HepG2 (cell line): ENCODE results near the gene CCDC74B. TPM values are rescaled to one million over a fixed set of nuclear protein-coding genes. Genes with fewer than 3 reads are reported as not detected.

Experiments used
- ARID5B ChIP-seq: IDR thresholded peaks from 2 replicates; pipeline ENCODE4 v1.4.0; 2020; ENCODE audit warnings: mild to moderate bottlenecking, missing genetic modification reagents
- ERF ChIP-seq: IDR thresholded peaks from 2 replicates; pipeline ENCODE4 v1.6.1; 2018; ENCODE audit warnings: missing biosample characterization, missing genetic modification reagents
- FOXA3 ChIP-seq: IDR thresholded peaks from 2 replicates; pipeline ENCODE4 v1.6.1; 2016; ENCODE audit warnings: missing genetic modification reagents, missing compliant biosample characterization
- MXD4 ChIP-seq: IDR thresholded peaks from 2 replicates; pipeline ENCODE4 v1.6.1; 2016; ENCODE audit warnings: mild to moderate bottlenecking, missing biosample characterization, missing genetic modification reagents
- NFAT5 ChIP-seq: sonication (generic); formaldehyde crosslinking; IDR thresholded peaks from 2 replicates; pipeline ENCODE4 v1.4.0; 2020; ENCODE audit warnings: missing genetic modification reagents
- PAX8 ChIP-seq: sonication (generic); formaldehyde crosslinking; IDR thresholded peaks from 2 replicates; pipeline ENCODE4 v1.8.0; 2022; ENCODE audit warnings: mild to moderate bottlenecking, missing genetic modification reagents, borderline replicate concordance
- POLR2G ChIP-seq: fragments of 200-400 bp; formaldehyde crosslinking; IDR thresholded peaks from 2 replicates; pipeline ENCODE4 v1.6.1; 2018; ENCODE audit warnings: mild to moderate bottlenecking, low read depth, low read length, moderate library complexity
- PTBP1 ChIP-seq: fragments of 200-400 bp; formaldehyde crosslinking; IDR thresholded peaks from 2 replicates; pipeline ENCODE4 v1.6.1; 2018; ENCODE audit warnings: low read length, low read depth; ENCODE audit not compliant: poor library complexity, severe bottlenecking
- RBFOX2 ChIP-seq: fragments of 200-400 bp; formaldehyde crosslinking; IDR thresholded peaks from 2 replicates; pipeline ENCODE4 v1.6.1; 2017; ENCODE audit warnings: low read depth, mild to moderate bottlenecking, low read length
- RXRB ChIP-seq: IDR thresholded peaks from 2 replicates; pipeline ENCODE4 v1.6.1; 2016; ENCODE audit warnings: borderline replicate concordance, missing genetic modification reagents, missing compliant biosample characterization
- SALL1 ChIP-seq: sonication (generic); formaldehyde crosslinking; IDR thresholded peaks from 2 replicates; pipeline ENCODE4 v1.8.0; 2022; ENCODE audit warnings: mild to moderate bottlenecking, missing genetic modification reagents
- SNAPC5 ChIP-seq: sonication (generic); formaldehyde crosslinking; IDR thresholded peaks from 2 replicates; pipeline ENCODE4 v1.8.1; 2023; ENCODE audit warnings: mild to moderate bottlenecking, missing genetic modification reagents, borderline replicate concordance
- SP4 ChIP-seq: sonication (generic); formaldehyde crosslinking; IDR thresholded peaks from 2 replicates; pipeline ENCODE4 v1.8.1; 2023; ENCODE audit warnings: mild to moderate bottlenecking, missing genetic modification reagents
- ZBTB10 ChIP-seq: sonication (generic); formaldehyde crosslinking; IDR thresholded peaks from 2 replicates; pipeline ENCODE4 v1.4.0; 2020; ENCODE audit warnings: missing genetic modification reagents, borderline replicate concordance
- ZNF607 ChIP-seq: sonication (generic); formaldehyde crosslinking; IDR thresholded peaks from 2 replicates; pipeline ENCODE4 v1.5.1; 2020; ENCODE audit warnings: missing genetic modification reagents, mild to moderate bottlenecking, borderline replicate concordance
- ZNF883 ChIP-seq: sonication (generic); formaldehyde crosslinking; IDR thresholded peaks from 2 replicates; pipeline ENCODE4 v1.5.1; 2020; ENCODE audit warnings: mild to moderate bottlenecking, missing genetic modification reagents; ENCODE audit errors: not compliant biosample characterization
- polyA plus RNA-seq, 8 experiments: library from polyadenylated mRNA; depleted of rRNA in 3 of 8; stranded (reverse) in 7 of 8; unstranded in 1 of 8; fragments of >200 nt; fragmentation: Illumina TruSeq in 4 of 8; extraction: Trizol in 4 of 8; gene quantifications; 2 replicates each; pipeline versions ENCODE4 v1.2.1 to v1.2.3, GENCODE V29; 2011 to 2016; ENCODE audit warnings: low read depth in 4 of 8, missing spikeins in 1 of 8, mixed read lengths in 1 of 8; ENCODE audit not compliant: insufficient read depth in 1 of 8
- total RNA-seq, 5 experiments: library from RNA; depleted of rRNA; stranded (reverse); fragments of >200 nt; fragmentation: Illumina TruSeq; extraction: Trizol; gene quantifications; 2 replicates each; pipeline ENCODE4 v1.2.3, GENCODE V29; 2016; ENCODE audit warnings: low read depth in 1 of 5

Gene CCDC74B
- total and polyA plus RNA-seq, 2 of the 13 experiments (the other 11 are each of a cell fraction or from before 2014, with no cell fraction given) = 0.07 to 0.11 TPM

- TF ChIP-seq ARID5B (CRISPR knock-in tag) (peak; percentile 49), SNAPC5 (CRISPR knock-in tag) (0 out of 2 replicates have a peak, but pooled peaks have one; percentile 70), ZNF883 (peak; percentile 26), ZNF607 (CRISPR knock-in tag) (peak; percentile 16; the same call in 1 of the 2 replicates), ERF (CRISPR knock-in tag) (0 out of 2 replicates have a peak, but pooled peaks have one; percentile 11), FOXA3 (CRISPR knock-in tag) (peak; percentile 54), PAX8 (CRISPR knock-in tag) (0 out of 2 replicates have a peak, but pooled peaks have one; percentile 69), POLR2G (peak; percentile 94), MXD4 (CRISPR knock-in tag) (0 out of 2 replicates have a peak, but pooled peaks have one; percentile 0), PTBP1 (peak; percentile 66), SP4 (CRISPR knock-in tag) (peak; percentile 74), RBFOX2 (peak; percentile 74), NFAT5 (CRISPR knock-in tag) (peak; percentile 80; the same call in 1 of the 2 replicates), SALL1 (peak; percentile 68; the same call in 1 of the 2 replicates), ZBTB10 (CRISPR knock-in tag) (0 out of 2 replicates have a peak, but pooled peaks have one; percentile 11), RXRB (0 out of 2 replicates have a peak, but pooled peaks have one; percentile 24)
These were observed 37.2 kb upstream of the CCDC74B start, which contains the start of gene MZT2B (continued) for GRCh38 chr2:130181880-130182682.
